Retina (tissue), 1 donor: ENCODE results near the gene ZMIZ1.

Experiments
- DNase-seq: peaks from one replicate; pipeline ENCODE4 v3.0.0-alpha.2; 2016

The ZMIZ1 gene

DNA sequence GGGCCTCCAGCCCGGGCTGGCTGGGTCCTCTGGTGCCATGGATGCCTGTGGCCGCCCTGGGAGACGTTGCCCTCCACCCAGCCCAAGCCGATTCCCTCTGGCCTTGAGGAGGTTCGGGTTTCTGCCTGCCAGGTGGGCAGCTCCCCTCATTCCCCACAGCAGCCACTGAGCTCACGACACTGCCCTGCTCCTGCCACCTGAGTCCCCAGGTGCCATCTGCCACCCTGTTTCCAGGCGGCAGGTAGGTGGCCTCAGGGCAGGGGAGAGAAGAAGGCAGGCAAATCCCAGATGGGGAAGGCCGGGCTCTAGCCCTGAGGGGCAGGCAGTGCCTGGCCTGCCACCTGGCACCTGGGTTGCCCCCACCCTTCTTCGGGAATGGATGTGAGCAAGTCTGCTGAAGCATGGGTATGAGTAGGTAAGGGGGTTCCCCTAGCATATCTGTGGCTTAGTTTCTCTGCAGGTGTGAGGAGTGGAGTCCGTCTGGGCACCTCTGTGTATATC is 186.3 kb downstream of the ZMIZ1 start:
- no peak for DNase-seq

DNA sequence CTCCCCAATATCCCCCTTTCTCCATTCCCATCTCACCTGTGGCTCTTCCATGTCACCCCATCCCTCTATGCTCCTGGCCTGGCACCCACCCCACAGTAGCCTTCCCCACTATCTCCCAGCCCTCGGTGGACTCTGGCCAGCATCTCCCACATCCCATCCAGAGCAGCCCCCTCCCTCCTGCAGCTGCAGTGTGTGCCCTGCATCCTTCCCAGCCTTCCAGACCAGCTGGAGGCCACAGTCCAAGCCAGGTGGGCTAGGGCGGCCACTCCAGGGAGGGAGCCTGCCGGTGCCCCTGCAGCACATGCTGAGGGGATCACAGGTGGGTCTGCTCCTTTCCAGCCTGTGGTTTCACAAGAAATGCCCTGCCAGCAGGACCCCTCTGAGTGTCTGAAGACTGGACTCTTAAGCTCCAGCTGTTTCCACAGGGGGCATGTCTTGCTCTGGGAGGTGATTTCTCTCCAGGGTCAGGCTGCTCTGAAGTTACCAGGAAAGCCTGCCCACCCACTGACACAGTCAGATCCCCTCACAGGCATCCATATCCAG is 187.6 kb downstream of the ZMIZ1 start:
- DNase-seq, result no peak

DNA sequence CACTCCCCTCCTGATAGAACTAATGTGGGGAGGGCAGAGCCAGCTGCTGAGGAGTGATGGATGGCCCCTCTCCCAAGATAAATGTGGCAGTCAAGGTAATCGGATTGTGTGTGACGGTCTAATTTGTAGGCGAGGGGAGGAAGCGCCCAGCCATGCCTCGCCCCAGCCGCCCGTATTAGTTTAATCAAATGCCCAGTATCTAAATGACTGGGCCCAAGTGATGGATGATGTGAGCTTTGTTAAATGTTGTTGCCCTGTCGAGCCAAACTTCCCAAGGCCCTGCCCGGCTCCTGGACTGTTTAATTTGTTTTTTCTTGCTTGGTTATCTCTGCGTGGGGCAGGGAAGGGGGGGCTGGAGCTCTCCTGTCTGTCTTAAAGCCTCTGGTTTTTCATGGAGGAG is 190.1 kb downstream of the ZMIZ1 start:
- no peak for DNase-seq

DNA sequence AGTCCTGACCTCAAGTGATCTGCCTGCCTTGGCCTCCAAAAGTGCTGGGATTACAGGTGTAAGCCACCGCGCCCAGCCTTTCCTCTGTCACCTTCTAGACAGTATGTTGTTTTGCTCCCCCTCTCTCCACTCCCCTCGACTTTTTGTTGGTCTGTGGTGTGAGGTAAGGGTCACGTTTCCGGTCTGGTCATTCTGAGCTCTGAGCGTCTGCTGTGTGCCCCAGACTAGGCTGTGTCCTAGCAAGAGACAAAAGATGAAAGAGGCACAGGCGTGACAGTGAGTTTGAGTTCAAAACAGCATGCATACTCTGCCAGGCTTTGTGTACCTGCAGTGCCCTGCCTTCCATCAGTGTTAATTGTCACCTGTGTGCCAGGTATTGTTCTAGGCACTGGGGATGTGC is 191.1 kb downstream of the ZMIZ1 start:
- DNase-seq, result no peak

DNA sequence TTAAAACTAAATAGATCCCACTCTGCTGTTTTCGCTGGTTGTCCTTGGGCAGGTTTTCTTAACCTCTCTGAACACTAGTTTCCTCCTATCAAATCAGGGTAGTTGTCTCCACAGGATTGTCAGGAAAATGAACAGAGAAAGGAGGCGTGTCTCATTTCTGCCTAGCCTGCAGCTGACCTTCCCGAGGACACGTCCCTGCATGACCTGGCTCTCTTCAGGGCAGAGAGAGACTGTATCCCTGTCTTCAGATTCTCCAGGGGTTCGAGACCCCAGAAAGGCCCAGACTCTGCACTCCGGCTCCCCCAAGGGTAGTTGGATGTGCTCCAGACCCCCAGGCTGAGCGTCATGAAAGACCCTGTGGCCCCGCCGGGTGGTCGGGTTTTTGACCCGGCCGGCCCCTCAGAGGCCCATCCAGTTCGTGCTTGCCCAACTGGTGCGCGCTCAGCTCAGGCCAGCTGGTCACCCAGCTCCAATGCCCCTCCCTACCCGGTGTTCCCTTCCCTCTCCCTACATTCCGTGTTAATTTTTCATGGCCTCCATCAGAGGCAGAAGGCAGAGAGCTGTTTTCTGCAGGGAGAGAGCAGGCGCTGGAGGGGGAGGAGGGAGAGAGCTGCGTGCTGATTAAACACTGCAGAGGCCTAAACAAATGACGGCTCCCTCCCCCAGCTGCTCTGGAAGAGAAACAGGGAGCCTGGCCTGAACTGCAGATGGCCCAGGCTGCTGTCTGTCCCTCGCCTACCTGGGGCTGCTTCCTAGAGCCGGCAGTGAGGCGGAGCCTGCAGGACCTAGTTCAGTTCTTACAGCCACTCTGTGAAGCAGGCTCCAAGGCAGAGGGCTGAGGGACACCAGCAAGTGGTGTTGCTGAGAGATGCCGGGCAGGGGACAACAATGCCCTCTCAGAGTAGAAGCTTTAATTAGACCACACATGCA is 192.3 kb downstream of the ZMIZ1 start:
- peak; percentile 81 for DNase-seq

DNA sequence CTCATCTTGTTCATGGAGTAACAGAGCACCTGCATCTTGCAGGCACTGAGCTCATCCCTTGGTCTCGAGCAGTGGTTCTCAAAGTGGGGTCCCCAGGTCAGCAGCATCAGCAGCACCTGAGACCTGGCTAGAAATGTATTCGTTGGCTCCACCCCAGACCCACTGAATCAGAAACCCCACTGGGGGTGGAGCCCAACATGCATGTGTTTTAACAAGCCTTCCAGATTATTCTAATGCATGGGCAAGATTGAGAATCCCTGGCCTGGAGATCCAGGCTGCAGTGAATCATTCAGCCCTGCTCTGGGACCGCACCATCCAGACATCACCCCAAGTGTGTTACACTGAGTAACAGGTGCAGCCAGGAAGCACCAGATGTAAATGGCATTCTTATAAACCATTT is 193.4 kb downstream of the ZMIZ1 start:
- no peak for DNase-seq

DNA sequence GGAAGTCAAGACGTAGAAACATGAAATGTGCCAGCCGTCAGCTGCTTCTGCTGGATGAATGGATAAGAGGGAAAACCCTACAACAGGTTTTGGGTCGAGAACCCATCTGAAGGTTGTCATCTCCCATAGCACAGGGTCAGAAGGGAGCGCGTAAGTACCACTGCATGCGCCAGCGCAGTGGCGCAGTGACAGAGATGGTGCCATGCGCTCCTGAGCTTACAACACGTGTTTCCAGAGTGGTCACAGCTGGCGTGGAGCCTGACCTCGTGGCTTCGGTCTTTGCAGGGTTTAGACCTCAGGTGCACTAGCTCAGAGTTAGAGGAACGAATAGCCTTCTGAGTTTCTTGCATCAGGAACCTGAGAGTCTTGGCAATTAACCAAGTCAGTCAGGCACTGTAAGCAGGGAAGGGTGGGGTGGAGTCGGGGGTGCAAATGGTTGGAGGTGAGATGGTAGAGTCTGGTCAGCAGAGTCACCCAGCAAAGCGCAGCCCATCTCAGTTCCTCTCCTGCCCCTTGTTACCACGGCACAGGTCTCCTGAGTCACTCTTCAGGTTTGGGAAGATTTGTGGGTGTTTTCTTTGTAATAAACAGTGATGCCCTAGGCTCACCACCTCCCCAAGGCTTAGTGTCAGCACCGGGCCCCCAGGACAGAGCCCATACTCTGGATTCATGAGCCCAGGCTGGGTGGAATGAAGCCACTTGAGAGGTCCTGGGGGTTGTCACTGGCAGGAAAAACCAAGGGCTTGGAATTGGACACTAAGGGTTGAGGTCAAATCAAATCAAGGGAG is 194.4 kb downstream of the ZMIZ1 start:
- DNase-seq, result no peak

DNA sequence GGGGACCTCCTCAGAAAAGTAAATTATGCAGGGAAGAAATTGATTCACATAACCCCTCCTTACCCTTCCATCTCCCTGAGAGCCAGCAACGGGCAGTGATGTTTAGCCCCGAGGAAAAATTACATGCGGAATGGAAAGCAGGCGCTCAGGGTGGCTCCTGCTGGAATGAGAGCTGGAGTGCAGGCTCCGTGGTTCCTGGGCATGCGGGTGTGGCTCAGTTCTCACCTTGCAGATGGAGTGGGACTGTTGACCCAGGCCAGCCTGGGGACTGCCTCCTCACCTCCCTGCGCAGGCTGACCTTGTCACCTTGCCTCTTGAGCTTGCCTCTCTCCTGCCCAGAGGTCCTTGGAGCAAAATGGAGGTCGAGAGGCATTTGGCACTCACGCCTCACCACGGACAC is 195.2 kb downstream of the ZMIZ1 start:
- no peak for DNase-seq

DNA sequence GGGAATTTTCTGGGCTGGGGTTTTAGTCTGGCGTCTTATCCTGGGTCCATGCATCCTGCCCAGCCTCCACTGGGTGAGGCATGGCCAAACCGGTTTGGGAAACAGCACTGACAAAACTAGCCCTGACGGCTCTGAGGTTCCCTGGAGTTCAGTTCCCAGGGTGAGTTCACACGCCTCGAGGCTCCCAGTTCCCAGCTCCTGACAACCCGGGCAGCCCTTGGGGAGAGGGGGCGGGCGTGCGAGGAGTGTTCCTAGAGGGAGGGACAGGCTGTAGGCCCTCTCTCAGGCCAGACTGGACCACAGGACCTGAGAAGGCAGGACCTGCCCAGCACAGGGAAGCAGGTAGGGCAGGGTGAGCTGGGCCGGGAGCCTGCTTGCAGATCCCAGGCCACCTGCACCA is 196.2 kb downstream of the ZMIZ1 start:
- no peak for DNase-seq

DNA sequence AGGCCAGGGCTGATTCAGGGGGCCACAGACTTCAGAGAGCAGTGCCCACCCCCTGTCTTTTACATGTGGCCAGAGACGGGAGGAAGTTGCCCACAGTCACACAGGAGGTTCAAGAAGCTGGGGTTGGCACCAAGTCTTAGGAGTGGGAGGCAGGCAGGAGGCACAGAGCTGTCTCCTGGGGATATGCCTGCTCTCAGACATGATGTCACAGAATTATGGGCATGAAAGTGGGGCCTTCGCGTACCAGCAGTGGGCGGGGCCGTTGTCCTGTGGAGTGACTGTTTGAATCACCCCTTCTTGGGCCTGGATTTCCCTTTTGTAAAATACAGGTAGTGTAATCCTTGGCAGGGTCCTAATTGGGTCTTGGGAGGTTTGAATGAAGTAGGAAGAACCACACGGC is 197.3 kb downstream of the ZMIZ1 start:
- no peak for DNase-seq

DNA sequence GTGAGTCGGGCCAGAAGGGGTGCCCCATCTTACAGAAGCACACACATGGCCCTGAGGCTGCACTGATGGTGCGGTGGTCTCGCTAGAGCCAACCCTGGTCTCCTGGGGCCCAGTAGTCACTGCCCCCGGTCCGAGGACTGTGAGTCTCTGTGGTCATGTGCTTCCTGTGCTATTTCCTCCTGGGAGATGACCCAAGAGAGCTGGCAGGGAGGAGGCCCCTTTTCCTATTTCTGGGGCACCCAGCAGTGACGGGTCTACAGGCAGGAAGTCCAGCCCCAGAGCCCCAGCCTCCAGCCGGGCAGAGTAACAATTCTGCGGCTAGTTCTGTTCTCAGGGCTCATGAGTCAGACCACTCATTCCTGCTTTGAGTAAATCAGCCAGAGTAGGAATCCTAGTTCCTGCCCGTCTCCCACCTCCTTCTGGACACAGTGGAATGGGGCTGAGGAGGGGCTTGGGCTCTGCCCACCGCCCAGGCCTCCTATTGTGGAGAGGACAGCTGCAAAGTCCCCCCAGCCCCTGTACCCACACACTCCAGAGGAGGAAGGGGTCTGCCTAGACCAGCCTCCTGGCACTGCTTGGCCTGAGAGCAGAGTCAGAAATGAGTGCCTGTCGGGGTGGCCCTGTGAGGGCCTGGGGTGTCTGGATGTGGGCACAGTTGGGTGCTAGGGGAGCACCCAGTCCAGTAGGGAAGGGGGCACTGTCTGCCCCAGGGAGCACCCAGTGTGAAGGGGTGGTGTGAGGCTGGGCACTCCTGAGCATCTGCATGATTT is 198.0 kb downstream of the ZMIZ1 start:
- no peak for DNase-seq

DNA sequence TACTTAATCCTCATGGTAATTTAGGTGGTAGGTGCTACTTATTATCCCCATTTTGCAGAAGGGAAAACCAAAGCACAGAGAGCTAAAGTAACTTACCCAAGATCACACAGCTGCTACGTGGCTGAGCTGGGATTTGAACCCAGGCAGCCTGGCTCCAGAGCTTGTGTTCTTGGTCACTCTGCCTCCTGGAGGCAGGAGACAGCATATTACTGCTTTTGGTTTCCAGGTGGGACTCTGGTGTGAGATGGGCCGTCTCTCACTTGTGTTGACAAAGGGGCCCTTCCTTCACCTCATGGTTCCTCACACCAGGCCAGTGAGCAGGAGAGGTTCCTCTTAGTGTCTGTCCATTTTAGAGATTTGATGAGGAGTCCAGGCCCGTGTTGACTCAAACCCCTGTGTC is 198.7 kb downstream of the ZMIZ1 start:
- no peak for DNase-seq

DNA sequence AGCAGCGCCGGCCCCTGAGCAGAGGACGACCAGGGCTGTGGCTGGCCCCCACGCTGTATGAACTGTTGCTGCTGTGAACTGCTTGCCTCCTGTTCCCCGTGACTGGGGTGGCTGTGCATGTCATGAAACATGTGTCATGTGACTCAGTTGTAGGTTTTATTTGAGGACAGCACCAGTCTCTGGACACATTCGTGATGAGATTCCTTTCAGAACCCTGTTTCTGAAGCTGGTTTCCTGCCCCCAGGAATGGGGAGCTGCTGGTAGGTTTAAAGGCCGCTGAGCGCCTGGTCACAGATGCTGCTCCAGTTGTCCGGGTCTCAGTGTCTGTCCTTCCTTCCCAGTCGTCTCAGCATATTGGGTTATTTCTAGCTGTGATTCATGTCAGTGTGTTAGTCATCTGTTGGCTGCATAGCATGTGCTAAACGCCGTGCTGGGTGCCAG is 199.4 kb downstream of the ZMIZ1 start:
- no peak for DNase-seq

DNA sequence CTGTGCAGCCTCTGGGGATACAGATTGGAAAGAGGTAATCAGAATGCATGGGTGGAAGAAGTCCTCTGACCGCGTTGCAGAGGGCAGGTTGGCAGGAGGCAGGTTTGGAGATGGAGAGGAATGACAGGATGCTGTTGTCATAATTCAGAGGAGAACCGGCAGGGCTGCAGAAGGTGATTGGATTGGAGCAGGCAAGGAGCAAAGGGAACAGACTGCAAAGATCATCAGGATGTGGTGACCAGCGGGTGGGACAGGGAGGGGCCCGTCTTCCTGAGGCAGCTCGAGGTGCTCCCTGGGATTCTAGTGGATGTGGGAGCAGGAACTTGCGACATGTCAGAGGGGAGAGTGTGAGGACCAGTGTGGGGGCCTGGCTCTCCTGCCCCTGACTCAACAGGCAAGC is 200.0 kb downstream of the ZMIZ1 start:
- DNase-seq, result no peak

DNA sequence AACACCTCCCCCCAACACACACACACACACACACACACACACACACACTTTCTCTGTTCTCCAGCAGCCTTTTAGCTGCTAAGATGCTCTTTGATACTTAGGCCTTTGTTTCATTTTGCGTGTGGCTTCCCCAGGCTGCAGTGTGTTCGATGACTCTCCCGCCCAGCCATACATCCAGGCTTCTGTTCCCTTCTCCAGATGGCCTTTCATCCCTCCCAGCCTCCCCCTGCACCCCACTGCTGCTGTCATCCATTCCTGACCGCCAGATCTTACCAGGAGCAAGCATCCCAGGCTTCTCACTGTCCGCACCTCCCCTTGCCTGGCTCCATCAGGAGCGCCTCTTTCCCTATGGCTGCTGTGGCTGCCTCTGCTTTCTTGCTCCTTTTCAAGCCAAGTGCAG is 200.7 kb downstream of the ZMIZ1 start:
- peak; percentile 44 for DNase-seq

DNA sequence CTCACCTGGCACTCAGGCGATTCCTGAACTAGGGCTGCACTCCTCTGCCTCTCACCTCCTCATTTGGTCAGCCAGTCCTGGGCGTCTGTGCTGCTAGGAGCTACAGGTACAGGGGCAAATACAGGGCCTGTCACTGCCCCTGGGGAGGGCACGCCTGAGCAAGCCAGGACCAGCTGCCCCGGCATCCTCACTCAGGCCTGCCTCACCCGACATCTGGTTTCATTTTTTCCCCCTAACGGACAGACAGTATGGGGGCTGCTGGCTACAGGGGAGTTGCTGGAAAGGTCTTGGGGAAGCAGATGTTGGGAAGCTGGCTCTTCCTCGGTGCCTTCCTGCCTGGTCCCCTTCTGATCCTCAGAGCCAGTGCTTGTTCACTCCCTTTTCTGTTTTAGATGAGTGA is 201.2 kb downstream of the ZMIZ1 start:
- DNase-seq, result no peak

DNA sequence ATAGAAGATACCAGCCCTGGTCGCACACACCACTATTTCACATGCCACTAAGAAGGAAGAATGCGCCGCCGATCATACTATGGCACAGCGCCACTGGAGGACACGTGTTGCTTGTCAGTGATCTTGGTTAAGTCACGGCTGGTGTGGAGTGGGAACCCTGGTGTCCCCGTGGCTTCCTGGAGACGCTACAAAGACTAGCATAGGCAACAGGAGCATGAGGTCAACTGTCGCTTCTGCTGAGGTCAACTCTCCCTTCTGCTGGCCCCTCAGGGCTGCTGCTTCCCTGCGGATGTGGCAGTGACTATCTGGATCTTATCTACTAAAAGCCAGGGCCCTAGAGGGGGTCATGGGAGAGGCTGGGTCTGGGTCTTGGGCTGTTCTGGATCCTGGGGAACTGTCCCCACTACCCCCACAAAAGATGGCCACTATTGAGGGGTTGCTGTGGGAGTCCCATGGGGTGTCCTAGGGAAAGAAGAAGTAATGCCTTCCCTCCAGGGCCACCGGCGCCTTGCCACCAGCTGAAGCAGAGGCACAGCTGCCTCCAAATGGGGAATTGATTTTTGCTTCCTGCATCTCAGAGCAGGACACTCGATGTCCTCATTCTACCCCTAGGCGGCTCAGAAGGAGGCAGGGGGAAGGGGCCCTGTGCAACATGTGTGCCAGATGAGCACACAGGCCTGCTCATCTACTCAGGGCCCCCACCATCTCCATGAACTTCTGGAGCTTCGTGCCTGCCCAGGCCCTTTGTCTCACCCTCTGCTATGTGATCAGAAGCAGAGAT is 201.9 kb downstream of the ZMIZ1 start:
- no peak for DNase-seq

DNA sequence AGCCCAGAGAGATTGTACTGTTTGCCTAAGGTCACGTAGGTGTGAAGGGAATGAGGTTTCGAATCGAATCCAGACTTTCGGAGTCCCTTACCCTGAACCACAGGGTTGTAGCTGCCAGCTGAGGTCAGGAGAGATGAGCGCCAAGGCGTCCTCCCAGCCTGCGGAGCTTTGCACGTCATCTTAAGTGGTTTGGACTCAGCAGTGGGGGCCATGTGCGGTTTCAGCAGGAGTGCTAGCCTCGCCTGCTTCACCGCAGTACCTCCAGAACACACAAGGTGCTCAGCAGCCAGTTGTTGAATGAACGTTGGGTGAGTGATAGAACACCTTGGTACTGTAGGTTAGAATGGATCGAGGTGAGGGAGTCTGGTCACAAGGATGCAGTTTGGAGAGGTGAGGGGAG is 203.6 kb downstream of the ZMIZ1 start:
- no peak for DNase-seq

DNA sequence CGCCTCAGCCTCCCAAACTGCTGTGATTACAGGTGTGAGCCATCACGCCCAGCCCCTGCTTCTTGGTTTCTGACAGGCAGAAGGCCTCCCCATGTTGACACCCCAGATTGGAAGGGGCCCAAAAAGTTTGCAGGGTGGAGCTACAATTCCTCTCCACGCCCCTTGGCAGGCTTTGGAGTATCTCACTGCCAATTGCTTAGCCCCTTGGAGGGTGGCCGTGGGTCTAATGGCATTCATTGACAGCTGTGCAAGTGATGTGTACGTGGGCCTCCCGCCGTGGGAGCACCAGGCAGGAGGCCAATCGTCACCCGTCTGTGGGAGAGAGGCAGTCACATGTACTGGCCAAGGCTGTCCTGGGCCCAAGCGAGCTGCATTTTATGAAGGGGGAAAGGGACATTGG is 204.8 kb downstream of the ZMIZ1 start:
- DNase-seq, result no peak

DNA sequence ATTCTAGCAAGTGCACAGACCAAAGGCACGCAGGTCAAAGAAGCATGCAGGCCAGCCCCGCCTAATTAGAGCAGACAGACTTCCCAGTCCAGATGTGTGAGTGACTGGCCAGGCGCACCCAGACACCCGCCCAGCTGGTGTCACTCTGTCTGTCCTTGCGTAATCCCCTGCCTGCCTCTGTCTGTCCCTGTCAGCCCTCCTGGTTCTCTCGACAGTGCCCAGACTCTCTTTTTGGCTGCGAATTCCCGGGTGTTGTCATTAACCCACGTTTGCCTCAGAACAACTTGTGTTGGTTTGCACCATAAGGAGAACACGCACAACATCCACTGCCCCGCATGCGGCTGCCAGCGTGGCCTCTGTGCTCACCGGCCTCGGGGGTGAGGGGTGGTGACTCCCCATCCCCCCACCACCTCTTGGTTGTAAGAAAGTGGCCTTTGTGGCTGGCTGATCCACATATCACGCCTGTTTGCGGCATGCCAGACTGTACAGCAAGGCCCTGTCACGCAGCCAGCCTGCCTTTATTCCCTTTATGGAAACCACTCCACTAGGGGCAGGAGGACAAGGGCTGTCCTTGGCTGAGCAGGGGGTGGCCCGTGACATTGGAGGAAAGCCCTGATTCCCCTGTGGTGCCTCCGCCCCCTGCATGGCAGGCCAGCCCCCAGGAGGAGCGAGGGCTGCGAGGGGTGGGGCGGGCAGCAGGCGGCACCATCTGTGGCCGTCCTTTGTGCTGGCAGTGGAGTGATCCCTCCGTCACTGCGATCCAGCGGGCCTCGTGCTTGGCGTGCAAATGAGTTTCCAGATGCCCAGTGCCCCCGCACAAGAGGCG is 205.7 kb downstream of the ZMIZ1 start:
- peak; percentile 80 for DNase-seq

DNA sequence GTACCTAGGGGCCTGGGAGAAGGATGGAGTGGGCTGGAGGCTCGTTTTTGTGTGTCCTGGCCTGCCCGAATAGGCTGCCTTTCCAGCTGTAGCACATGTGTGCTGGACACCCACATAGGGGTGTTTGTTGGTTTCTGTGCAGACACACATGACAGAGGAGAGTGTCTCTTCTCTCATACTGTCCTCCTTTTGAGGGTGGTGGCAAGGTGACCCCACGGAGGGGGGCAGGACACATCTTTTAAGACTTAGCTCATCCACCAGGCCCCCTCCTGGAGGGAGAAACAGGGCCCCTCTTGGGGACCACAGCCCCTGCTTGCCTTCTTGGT is 206.3 kb downstream of the ZMIZ1 start:
- DNase-seq, result no peak
